Islet precursor cell (in vitro differentiated cells): Measurements from ENCODE around the gene ABCA9.
"Not testable (repeated sequence)": the region's sequence is repeated elsewhere in the genome, so short reads cannot be mapped to it uniquely, and the experiment has no call there.

Source experiments
- DNase-seq: peaks from one replicate; pipeline ENCODE4 v3.0.0-alpha.2; 2018

ABCA9 gene, protein sequence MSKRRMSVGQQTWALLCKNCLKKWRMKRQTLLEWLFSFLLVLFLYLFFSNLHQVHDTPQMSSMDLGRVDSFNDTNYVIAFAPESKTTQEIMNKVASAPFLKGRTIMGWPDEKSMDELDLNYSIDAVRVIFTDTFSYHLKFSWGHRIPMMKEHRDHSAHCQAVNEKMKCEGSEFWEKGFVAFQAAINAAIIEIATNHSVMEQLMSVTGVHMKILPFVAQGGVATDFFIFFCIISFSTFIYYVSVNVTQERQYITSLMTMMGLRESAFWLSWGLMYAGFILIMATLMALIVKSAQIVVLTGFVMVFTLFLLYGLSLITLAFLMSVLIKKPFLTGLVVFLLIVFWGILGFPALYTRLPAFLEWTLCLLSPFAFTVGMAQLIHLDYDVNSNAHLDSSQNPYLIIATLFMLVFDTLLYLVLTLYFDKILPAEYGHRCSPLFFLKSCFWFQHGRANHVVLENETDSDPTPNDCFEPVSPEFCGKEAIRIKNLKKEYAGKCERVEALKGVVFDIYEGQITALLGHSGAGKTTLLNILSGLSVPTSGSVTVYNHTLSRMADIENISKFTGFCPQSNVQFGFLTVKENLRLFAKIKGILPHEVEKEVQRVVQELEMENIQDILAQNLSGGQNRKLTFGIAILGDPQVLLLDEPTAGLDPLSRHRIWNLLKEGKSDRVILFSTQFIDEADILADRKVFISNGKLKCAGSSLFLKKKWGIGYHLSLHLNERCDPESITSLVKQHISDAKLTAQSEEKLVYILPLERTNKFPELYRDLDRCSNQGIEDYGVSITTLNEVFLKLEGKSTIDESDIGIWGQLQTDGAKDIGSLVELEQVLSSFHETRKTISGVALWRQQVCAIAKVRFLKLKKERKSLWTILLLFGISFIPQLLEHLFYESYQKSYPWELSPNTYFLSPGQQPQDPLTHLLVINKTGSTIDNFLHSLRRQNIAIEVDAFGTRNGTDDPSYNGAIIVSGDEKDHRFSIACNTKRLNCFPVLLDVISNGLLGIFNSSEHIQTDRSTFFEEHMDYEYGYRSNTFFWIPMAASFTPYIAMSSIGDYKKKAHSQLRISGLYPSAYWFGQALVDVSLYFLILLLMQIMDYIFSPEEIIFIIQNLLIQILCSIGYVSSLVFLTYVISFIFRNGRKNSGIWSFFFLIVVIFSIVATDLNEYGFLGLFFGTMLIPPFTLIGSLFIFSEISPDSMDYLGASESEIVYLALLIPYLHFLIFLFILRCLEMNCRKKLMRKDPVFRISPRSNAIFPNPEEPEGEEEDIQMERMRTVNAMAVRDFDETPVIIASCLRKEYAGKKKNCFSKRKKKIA (N-terminal part only)

DNA sequence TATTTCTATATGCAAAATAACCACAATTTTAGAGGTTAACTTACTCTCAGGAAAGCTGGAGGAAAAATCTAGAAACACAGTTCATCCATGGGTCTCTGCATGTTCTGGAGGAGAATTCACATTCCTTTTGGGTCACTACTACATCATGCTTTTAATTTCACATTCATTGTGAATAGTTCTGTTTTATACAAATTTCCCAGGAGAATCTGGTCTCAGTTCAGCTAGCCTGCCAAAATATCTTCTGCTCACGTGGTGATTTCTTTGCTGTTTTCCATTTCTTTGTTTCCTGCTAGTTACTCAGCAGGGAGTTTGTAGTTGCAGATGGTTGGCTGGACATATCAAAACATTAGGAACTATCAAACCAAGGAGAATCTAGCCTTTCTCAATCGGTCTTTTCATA lies at the start of gene ABCA9:
Gene ABCA9, minus strand, starts transcription at position 106 of the 400 bp plus-strand sequence. CDS start 9,801 bp downstream, outside the sequence.
- DNase-seq = no peak

DNA sequence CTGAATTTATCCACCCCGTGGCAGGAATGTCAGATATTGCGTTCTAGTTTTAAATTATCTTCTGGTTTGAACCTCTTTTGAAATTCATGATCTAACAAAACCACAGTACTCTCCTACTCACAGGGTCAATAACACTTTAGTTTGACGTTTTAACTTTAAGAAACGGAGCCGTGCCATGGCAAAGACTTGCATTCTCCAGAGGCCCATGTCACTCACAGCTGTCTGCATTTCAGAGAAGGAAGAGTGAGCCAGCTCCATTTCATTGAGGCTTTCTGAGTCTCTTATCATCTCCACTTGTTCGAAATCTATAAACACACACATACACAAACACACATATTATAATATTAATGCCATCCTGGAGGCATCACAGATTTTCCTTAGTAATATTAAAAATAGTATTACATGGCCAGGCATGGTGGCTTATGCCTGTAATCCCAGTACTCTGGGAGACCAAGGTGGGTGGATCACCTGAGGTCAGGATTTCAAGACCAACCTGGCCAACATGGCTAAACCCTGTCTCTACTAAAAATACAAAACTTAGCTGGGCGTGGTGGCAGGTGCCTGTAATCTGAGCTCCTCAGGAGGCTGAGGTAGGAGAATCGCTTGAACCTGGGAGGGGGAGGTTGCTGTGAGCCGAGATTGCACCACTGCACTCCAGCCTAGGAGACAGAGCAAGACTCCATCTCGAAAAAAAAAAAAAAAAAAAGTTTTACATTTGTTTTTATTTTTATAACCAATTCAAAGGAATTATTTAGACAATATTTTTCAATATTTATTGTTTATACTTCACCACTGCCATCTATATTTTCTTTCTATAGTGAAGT lies 45.4 kb upstream of the ABCA9 start:
- no peak for DNase-seq

DNA sequence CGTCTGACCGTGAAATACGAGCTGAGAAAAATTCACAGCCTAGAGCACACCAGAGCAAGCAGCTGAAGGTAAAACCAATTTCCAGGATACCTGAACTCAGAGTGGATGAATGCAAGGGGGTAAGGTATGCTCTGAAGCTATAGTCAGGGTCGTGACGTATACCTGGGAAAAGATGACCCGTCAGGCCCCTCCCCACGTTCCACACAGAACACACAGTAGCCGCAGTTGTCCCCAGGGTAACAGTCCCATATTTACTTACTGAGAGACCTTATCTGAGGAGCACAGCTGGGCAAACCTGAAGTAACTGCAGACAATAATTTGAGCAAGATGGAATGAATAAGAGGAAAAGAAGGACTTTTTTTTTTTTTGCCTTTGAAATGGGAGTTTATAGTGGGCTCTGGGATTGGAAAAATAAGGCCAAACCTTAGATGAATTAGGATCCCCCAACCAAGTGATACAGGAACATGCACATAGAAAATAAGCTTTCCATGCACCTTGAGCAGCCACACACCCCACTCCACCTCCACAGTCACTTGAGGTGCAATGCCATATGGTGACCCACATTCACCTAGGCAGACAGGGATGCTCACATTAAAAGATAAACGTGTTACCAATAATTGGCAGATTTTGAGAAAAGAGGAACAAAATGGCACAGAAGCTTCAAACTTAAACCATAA lies 43.0 kb upstream of the ABCA9 start:
- DNase-seq = no peak

GRCh38 chr17:69098625-69099024 lies 37.9 kb upstream of the ABCA9 start:
- DNase-seq = no peak

DNA sequence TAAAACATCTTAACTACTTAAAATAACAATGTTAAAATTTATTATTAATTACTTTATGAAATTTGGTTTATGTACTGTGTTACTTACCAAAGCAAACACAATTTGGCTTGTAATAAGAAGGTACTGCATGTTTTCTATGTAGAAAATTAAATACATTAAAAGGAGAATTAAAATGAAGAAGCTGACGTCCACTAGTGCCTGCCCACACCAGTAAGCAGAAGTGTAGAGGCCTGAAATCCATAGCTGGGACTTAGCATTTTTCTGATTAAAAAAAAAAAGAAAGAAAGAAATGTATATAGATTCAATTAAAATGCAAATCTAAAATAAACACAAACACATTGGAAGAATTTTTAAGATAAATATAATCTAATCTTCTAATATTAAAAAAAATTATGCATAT lies 35.8 kb upstream of the ABCA9 start:
- no peak for DNase-seq

DNA sequence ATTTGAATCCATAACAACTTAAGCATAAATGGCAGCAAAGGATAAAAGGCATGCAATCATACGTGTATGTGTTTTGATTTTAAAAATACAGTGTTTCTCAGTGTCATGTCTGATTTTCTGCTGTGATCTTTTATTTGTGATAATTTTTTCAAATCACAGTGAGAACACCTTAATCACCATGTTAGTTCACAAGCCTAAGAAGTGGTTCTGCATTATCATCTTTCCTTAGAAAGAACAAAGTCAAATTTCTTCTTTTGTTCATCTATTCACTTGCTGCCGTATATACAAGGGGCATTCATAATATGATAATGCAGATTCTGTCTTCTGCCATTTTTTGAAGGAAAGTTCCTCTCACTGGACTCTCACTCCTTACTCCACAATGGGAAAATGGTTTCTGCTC lies 33.3 kb upstream of the ABCA9 start:
- DNase-seq = no peak

DNA sequence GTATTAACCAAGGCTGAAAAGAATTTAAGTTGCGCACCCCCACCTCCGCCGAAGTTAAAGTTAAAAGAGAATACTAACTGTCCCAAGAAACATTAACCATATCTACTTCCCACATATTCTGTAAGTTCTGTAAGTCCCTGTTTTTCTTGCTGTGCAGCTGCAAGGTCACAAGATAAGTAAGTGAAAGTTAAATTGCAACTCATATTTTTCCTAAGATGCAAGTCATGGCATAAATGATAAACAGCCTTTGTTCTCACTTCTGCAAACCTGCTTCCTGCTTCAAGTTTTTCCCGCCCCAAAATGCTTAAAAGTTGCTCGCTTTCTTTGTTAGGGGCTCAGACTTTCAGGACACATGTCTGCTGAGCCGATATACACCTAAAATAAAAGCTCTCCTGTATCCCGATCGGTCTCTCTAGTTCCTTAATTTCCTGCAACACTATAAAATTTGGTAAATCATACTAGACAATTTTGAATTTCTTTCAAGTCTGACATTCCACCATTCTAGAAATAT lies 32.6 kb upstream of the ABCA9 start:
- DNase-seq = no peak

GRCh38 chr17:69090365-69090764 lies 29.6 kb upstream of the ABCA9 start:
- DNase-seq = no peak

- DNase-seq = no peak
Observed at GRCh38 chr17:69088643-69089200, 28.0 kb upstream of the ABCA9 start.

- DNase-seq = no peak
Observed at GRCh38 chr17:69086641-69087040, 25.9 kb upstream of the ABCA9 start.

DNA sequence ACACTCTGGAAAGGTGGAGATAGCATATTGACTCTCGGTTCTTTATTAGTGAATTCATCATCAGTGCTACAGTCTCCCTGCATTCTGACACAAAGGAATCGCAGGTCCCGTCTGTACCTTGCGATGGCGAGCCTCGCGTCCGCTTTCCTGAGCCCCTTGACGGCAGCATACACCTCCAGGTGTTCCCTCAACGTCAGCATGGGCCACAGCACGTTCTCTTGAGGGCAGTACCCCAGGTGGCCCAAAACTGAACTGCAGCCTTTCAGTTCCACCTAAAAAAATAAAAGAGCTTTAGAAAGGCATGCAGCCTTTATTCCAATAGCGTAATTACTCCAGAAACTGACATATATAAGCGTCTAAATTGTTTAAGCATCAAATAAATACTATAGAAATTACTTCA lies 24.2 kb upstream of the ABCA9 start:
- peak; percentile 78 for DNase-seq

DNA sequence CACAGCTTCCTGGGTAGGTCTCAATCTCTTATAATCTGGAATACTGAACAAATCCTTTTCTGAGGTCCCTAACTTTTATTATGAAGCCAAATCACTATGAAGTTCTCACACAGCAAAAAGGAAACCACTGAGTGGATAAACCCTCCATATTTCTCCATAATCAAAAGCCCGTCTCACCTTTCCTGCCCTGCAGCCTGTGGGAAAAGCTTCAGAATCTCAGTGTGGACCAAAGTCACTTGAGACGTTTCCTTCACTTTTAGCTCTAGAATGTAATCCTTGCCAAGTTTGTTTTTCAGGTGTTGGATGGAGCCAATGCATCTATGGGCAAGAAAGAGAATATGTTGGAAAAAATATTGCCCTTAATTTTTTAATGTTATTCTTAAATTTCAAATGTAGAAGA lies 22.0 kb upstream of the ABCA9 start:
- DNase-seq = no peak

- no peak for DNase-seq
Observed at GRCh38 chr17:69078864-69079263, 18.1 kb upstream of the ABCA9 start.

GRCh38 chr17:69075823-69076222 lies 15.1 kb upstream of the ABCA9 start:
- DNase-seq = no peak

- DNase-seq = not testable (repeated sequence)
Observed at GRCh38 chr17:69073392-69073791, 12.7 kb upstream of the ABCA9 start.

- DNase-seq = not testable (repeated sequence)
Observed at GRCh38 chr17:69072803-69073256, 12.1 kb upstream of the ABCA9 start.

- DNase-seq = not testable (repeated sequence)
Observed at GRCh38 chr17:69071233-69071586, 10.5 kb upstream of the ABCA9 start.

DNA sequence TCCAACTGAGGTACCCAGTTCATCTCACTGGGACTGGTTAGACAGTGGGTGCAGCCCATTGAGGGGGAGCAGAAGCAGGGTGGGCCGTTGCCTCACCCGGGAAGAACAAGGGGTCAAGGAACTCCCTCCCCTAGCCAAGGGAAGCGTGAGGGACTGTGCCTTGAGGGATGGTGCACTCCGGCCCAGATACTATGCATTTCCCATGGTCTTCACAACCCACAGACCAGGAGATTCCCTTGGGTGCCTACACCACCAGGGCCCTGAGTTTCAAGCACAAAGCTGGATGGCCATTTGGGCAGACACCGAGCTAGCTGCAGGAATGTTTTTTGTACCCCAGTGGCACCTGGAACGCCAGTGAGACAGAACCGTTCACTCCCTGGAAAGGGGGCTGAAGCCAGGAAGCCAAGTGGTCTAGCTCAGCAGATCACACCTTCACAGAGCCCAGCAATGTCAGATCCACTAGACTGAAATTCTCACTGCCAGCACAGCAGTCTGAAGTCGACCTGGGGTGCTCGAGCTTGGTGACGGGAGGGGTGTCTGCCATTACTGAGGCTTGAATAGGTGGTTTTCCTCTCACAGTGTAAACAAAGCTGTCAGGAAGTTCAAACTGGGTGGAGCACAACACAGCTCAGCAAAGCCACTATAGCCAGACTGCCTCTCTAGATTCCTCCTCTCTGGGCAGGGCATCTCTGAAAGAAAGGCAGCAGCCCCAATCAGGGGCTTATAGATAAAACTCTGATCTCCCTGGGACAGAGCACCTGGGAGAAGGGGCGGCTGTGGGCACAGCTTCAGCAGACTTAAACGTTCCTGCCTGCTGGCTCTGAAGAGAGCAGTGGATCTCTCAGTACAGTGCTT lies 9.9 kb upstream of the ABCA9 start:
- DNase-seq = not testable (repeated sequence)

GRCh38 chr17:69069226-69069750 lies 8.6 kb upstream of the ABCA9 start:
- DNase-seq = no peak
